ENCODE measurements around the gene IL22RA1.

The IL22RA1 gene

DNA sequence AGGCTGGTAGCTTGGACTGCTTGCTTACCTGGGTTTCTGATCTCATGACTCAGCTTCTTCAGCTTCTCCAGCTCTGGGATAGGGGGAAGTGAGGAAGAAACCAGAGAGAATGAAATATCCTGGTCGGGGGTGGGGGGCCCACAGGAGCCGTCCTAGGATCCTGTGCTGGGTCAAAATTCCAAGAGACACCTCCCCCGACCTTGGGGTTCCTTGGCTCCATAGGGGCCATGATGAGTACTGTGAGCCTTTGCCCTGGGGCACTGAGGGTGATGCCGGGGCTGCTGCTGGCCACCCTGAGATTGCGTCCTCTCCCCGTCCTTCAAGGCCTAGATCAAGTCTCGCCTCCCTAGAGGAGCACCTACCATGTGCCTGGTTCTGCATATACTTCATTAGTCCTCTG lies 71.0 kb downstream of the IL22RA1 start:
- DNase-seq (ENCODE audit: low read depth): no peak

DNA sequence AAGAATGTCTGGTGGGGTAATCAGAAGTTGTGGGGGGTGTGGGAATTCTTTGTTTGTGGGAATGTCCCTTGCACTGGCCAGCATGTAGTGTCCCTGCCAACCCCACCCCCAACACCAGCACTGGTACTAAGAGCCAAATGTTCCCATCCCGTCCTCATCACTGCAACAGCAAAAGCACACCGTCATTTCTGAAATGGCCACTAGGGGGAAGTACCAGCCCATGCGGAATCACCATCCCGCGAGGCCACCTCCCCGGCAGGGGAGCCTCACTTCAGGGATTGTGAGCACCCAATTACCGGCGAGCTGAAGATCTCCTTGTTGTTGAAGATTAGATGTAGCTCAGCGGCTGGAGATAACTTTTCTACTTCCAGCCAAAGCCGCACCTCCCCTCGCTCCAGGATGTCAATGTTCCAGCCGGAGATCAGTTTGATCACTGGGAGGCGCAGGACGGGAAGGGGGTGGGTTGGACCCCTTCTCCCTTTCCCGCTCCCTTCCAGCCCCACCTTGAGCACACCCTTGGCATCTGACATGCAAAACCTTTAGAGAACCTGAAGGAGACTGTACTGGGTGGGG lies 72.0 kb downstream of the IL22RA1 start:
- peak; percentile 52 for DNase-seq (ENCODE audit: low read depth)

GRCh38 chr1:24069817-24070216 lies 73.1 kb downstream of the IL22RA1 start:
- no peak for DNase-seq (ENCODE audit: low read depth)
